GM12801 (cell line): Measurements from ENCODE around the gene RTTN.

ENCODE experiments used
- TF ChIP-seq, protein P1 (sequence below): IDR thresholded peaks from one replicate; pipeline ENCODE4 v1.5.1; 2011; ENCODE audit warnings: control low read depth; ENCODE audit not compliant: insufficient read length; ENCODE audit errors: extremely low read depth

The RTTN gene

DNA sequence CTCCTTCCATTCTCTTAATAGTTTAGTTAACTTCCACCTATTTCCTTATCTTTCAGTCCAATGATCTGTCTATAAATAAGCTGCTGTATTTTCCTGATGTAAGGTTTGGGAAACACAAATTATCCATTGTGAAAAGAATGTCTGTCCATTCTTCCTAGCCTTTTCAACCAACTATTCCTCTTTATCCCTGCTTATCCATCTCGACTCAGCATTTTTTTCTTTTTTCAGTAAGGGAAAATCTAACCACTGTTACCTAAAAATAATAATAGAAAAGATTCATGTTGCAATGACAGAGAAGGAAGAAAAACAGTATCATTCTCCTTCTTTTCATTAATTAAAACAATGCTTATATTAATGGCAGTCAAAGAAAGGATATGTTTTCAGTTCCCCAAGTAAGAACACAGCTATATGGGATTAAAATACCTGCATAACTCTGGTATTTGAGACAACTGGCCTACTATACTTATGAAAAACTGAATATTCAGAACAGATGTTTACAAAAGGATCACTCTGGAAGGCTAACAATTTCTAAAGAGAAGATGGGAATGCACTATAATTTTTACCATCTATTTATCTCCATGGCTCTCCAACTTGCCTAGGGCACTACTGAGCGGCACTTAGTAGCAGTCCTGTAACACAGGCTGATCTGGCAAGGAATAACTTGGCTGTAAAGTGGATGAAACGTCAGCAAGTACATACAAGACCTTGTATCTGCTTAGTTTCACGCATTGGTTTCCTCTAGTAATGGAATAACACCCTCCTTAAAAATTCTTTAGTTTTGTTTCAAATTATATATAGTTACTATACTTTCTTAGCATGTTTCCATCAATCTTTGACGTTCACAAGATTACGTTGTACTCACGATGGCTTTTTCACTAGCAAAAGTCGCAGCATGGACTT is 57.2 kb downstream of the RTTN start:
- TF ChIP-seq, protein P1, sequence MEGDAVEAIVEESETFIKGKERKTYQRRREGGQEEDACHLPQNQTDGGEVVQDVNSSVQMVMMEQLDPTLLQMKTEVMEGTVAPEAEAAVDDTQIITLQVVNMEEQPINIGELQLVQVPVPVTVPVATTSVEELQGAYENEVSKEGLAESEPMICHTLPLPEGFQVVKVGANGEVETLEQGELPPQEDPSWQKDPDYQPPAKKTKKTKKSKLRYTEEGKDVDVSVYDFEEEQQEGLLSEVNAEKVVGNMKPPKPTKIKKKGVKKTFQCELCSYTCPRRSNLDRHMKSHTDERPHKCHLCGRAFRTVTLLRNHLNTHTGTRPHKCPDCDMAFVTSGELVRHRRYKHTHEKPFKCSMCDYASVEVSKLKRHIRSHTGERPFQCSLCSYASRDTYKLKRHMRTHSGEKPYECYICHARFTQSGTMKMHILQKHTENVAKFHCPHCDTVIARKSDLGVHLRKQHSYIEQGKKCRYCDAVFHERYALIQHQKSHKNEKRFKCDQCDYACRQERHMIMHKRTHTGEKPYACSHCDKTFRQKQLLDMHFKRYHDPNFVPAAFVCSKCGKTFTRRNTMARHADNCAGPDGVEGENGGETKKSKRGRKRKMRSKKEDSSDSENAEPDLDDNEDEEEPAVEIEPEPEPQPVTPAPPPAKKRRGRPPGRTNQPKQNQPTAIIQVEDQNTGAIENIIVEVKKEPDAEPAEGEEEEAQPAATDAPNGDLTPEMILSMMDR: no peak

DNA sequence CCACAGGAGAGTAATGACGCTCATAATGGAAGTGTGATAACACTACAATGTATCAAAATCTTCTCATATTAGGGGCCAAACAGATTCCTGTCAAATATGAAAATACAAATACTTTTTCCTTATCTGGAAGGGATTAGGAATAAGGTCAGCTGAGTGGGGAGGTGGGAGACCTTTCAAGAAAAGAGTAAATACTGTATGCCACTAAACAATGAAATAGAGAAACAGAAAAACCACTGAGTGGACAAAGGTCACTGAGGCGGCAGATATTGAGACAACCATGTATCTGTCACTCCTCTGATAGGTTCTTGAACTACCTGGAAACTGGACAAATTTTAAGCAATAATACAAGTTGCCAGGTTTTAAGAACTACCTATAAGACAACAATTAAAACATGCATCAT is 59.3 kb downstream of the RTTN start:
- TF ChIP-seq, protein P1: no peak

DNA sequence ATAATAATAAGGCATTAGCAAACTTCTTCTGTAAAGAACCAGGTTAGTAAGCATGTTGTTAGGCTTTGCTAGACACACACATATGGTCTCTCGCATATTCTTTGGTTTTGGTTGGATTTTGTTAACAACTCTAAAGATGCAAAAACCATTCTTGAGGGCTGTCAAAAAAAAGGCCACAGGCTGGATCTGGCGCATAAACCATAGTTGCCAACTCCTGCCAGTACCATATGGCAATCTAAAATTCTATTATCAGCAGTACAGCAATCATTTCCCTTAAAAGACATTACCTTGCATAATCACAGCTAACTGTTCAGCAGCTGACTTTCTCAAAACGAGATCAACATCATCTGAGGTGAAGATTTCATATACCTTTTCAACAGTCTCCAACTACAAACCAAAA is 63.5 kb downstream of the RTTN start:
- TF ChIP-seq, protein P1: no peak

DNA sequence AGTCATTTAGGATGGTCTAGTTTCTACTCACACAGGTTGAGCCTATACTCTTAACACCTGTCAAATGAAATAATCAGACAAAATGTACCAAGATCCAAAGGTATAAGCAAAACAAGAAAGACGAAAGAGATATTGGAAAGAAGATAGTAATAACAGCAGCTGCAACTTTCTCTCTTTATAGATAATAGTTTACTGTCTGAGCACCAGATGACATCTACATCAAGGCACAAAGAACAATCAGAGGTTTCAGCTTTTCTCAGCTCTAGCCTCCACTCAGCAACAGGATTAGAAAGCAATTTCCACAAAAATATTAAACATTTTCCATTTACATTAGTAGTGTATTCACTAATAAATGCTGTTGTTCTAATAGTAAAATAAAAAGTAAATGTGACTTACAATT is 66.3 kb downstream of the RTTN start:
- TF ChIP-seq, protein P1: no peak

DNA sequence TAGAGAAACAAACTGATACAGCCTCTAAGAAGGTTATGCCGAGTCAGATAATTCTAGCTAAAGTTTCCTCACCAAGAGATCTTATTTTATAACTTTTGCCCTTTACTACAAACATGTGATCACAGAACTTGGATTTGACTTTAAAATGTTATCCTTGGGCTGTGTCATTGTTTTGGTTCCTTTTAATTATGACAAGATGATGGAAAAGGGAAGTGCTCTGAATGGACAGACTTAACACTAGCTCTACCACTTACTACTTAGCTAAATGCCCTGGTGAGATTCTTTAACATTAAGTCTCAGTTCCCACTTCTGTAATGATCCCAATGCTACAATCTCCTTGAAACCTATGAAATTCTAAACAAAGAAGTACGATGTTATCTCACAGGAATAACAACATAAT is 69.9 kb downstream of the RTTN start:
- TF ChIP-seq, protein P1: no peak

DNA sequence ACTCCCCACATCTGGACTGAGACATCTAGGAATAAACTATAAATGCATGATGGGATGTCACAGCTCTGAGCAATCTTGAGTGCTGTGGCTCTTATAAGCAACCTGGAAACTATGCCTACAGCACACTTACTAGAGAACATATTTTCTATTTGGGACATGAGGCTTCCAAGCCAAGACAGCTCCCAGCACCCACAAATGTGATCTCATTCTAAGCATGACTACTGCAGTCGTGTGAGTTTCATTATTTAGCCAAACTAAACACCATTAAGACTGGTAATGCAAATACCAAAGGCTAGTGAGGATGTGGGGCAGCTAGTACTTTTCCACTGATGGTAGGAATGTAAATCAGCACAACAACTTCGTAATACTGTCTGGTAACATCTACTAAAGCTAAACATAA is 72.5 kb downstream of the RTTN start:
- TF ChIP-seq, protein P1: no peak

DNA sequence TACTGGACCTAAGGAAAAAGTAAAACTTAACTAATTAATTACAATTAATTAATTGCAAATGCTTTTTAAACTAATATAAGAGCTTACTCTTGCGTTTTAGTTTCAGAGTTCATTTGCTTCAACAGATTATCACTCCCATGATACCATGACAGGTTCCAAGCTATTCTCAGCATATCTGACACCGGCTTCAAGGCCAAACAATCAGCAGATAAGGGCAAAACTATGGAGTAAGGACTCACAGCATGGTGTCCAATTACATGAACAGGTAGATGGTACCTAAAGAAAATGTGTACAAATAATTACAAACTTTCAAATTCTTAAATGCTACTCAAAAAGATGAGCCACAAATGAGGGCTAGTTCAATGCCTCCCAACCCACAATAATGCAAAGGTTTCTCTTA is 77.2 kb downstream of the RTTN start:
- TF ChIP-seq, protein P1: no peak
